Left forelimb (tissue), 1 donor: ENCODE data around the gene ISG15.
A peak's percentile ranks its signal among the peaks of the same experiment; 100 is the strongest.
"Not testable (repeated sequence)": the region's sequence is repeated elsewhere in the genome, so short reads cannot be mapped to it uniquely, and the experiment has no call there.

Experiments used
- DNase-seq: peaks from one replicate; pipeline ENCODE4 v3.0.0-alpha.2; 2018; ENCODE audit warnings: low spot score

Gene ISG15

DNA sequence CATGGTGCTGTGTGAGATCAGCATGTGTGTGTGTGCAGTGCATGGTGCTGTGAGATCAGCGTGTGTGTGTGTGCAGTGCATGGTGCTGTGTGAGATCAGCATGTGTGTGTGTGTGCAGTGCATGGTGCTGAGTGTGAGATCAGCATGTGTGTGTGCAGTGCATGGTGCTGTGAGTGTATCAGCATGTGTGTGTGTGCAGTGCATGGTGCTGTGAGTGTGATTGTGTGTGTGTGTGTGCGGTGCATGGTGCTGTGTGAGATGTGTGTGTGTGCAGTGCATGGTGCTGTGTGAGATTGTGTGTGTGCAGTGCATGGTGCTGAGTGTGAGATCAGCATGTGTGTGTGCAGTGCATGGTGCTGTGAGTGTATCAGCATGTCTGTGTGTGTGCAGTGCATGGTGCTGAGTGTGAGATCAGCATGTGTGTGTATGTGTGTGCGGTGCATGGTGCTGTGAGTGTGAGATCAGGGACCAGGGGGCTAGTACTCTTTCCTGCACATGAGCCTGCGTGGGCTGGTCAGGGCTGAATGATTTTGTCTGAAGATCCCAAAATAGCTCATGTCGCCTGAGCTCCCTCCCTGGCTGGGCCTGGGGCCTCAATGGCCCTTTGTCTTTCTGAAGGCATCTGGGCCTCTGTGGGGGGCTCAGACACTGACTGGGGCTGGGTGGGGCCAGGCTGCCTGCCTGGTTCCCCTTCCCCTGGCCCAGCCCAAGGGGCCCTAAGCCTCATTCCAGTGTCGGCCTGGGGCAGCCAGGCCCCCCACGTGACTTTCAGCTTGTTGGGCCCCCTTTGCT, 17.8 kb downstream of the ISG15 start:
- not testable (repeated sequence) for DNase-seq

- no peak for DNase-seq
These were observed 18.4 kb downstream of the ISG15 start for GRCh38 chr1:1031659-1032235.

DNA sequence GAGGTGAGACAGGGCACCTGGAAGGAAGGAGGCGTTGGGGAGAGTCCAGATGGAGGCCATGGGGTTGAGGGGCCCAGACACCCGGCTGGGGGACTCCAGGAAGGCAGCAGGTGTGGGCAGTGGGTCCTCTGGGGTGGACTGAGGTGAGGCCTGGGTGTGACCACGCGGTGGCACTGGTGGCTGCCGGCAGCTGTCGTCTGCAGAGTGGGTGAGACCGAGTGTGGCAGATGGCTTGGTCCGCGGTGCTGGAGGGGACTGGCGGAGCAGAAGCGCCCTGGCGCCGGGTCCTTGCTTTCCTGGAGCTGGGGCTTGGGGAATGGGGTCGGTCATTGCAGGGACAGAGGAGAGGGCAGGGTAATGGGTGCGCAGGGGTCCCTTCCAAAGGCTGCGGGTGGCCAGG, 19.1 kb downstream of the ISG15 start:
- DNase-seq, result no peak

GRCh38 chr1:1033009-1033587, 19.8 kb downstream of the ISG15 start:
- DNase-seq, result peak; percentile 84

GRCh38 chr1:1033731-1034438, 20.6 kb downstream of the ISG15 start:
- DNase-seq, result no peak

DNA sequence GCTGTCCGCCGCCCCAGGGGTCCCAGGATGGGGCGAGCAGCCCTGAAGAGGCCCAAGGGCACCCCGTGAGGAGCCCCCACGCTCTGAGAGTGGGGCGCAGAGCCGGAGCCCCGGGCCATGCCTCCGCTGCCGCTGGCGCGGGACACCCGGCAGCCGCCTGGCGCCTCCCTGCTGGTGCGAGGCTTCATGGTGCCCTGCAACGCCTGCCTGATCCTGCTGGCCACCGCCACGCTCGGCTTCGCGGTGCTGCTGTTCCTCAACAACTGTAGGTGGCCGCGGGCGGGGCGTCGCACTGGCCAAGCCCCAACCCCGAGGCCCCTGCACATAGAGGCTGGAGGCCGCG, 21.1 kb downstream of the ISG15 start:
- DNase-seq, result no peak

DNA sequence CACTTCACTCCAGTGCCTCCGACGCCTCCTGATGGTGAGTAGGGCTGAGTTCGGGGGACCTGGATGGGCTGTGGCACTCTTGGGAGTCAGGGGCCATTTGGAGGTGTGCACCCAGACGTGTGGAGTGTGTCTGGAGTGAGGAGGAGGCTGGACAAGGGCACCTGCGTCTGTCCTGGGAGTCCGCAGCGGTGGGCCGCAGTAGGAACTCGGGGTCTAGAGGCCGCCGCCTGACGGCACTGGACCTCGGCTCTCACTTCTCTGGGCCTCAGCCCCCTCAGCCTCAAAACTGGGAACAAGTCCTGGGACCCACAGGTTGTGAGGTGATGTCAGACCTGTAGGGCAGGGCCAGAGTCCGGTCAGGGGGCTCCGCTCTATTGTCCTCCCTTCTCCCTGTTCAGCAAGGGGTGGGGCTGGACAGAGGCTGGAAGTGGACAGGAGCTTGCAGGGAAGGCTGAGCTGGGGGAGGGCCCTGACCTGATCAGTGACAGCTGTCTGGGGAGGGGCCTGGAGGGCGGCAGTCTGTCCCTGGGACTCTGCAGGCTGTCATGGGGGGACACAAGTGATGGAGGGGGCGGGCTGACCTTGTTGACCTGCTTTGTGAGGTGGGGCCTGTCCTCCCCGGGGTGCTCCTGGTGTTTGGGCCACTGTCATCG, 22.1 kb downstream of the ISG15 start:
- DNase-seq, result no peak

DNA sequence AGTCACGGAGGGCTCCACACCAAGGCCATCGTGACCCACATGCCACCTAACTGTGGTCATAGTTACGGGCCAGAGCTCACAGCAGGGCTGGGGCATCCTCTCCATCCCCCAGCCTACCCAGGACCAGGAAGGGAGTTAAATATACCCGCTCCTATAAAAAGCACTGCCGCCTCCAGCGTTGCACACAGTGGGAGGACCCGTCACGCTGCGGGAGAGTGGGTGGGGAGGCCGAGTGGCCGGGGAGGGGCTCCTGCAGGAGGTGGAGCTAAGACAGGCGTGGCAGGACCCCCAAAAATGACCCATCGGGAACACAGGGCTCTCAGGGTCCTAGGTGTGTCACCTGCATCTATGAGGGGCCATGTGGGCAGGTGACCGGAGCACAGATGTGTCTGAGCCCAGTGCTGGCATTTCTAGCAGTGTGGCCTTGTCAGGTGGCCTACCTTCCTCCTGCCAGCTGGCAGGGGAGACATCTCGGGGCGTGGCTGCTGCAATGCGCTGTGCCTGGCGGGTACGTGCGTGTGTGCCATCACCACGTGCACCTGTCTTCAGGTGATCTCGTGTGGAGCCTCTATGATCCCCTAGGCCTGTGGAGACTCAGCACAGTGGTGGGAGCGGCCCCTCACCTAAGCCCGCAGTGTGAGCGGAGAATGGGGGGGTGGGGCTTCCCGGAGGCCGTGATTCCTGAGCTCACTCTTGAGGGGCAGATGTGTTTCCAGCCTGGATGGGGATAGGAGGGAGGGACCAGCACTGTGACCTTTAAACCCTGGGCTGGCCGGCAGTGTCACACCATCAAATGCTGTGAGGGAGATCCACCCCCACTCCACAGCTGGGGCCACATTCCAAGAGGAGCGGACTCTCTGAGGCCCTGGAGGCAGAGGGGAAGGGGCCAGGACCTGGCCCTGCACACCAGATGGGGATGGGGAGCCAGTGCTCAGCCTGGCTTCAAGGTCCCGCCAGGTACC, 24.4 kb downstream of the ISG15 start:
- DNase-seq, result no peak

GRCh38 chr1:1038694-1039093, 25.4 kb downstream of the ISG15 start:
- no peak for DNase-seq

DNA sequence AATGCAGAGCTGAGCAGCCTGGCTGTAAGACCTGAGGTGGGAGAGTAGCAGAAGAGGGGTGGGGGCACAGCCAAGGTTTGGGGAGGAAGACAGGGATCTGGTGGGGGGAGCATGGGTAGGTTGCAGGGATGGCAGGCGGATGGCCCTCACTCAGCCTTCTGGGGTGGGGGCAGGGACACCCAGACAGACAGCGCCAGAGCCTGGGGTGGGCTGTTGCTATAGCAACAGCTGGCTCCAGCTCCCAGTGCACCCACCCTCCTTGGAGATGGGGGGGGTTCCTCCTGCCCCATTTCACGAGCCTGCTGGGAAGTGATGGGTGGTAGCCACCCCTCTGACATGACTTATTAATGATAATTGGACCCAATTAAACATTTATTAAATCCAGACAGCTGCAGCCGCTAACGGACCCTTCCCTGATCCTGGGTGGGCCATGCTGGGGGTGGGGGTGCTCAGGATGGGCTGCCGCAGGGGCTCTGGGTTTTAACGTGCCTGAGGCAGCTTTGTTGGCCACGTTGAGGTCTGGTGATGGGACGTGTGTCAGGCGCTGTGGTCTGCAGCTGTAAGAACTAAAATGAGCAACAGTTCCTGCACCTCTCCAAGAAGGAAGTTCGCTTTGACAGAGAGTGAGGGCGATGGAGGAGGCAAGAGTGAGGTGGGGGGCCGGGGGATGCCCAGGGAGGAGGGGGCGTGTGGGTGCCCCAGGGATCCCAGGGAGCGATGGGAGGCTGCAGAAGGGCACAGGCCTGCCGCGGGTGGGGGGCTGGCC, 26.0 kb downstream of the ISG15 start:
- no peak for DNase-seq

- peak; percentile 86 for DNase-seq
These were observed 27.0 kb downstream of the ISG15 start for GRCh38 chr1:1040004-1040991.

DNA sequence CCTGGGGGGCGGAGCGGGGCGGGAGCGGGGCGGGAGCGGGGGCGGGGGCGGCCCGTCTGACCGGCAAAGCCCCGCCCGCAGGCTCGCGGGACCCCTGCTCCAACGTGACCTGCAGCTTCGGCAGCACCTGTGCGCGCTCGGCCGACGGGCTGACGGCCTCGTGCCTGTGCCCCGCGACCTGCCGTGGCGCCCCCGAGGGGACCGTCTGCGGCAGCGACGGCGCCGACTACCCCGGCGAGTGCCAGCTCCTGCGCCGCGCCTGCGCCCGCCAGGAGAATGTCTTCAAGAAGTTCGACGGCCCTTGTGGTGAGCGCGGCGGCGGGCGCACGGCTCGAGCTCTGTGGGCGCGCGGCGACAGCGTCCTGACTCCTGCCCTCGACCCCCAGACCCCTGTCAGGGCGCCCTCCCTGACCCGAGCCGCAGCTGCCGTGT, 27.8 kb downstream of the ISG15 start:
- no peak for DNase-seq

- DNase-seq, result no peak
These were observed 28.6 kb downstream of the ISG15 start for GRCh38 chr1:1041873-1042272.

- DNase-seq, result no peak
These were observed 29.5 kb downstream of the ISG15 start for GRCh38 chr1:1042835-1043234.

DNA sequence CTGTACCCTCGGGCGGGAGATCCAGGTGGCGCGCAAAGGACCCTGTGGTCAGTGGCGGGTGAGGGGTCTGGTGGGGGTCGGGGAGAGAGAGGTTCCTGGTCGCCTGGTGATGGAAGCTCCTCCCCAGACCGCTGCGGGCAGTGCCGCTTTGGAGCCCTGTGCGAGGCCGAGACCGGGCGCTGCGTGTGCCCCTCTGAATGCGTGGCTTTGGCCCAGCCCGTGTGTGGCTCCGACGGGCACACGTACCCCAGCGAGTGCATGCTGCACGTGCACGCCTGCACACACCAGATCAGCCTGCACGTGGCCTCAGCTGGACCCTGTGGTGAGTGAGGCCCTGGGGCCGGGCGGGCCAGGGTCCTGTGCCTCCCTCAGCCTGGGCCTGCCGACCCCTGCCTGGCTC, 30.1 kb downstream of the ISG15 start:
- no peak for DNase-seq

DNA sequence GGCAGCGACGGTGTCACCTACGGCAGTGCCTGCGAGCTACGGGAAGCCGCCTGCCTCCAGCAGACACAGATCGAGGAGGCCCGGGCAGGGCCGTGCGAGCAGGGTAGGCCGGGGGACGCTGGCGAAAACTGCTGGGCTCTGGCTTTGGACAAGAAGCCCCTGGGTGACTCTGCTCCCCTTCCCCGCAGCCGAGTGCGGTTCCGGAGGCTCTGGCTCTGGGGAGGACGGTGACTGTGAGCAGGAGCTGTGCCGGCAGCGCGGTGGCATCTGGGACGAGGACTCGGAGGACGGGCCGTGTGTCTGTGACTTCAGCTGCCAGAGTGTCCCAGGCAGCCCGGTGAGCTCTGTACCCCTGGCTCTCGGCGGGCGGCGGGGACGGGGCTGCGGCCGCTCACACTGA, 30.6 kb downstream of the ISG15 start:
- no peak for DNase-seq

GRCh38 chr1:1044455-1045078, 31.3 kb downstream of the ISG15 start:
- DNase-seq, result no peak

DNA sequence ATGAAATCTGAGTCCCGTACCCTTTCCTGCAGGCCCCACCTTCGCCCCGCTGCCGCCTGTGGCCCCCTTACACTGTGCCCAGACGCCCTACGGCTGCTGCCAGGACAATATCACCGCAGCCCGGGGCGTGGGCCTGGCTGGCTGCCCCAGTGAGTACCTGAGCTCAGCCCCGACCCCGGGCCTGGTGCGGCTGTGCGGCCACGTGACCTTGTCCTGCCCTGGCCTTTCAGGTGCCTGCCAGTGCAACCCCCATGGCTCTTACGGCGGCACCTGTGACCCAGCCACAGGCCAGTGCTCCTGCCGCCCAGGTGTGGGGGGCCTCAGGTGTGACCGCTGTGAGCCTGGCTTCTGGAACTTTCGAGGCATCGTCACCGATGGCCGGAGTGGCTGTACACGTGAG, 31.8 kb downstream of the ISG15 start:
- DNase-seq, result no peak

DNA sequence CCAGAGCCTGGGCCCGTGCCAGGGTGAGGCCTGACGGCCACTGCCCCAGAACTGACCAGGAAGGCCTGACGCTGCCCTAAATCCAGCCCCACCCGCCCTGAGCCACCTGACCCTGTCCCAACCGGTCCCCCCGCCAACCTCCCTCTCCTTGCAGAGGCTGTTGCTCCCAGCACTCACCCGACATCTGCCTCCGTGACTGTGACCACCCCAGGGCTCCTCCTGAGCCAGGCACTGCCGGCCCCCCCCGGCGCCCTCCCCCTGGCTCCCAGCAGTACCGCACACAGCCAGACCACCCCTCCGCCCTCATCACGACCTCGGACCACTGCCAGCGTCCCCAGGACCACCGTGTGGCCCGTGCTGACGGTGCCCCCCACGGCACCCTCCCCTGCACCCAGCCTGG, 32.9 kb downstream of the ISG15 start:
- no peak for DNase-seq
